Activated CD8-positive, alpha-beta T cell treated with anti-CD3 and anti-CD28 coated beads for 36 hours (primary cell): ENCODE results near the gene CPA4. TPM values are rescaled to one million over a fixed set of nuclear protein-coding genes. Genes with fewer than 3 reads are reported as not detected.

Experiments
- ATAC-seq: fragments of 200-7000 bp; cut with Tn5 transposase; one replicate; pipeline ENCODE4 v1.10.0; 2021; ENCODE audit warnings: mild to moderate bottlenecking, moderate library complexity
- CTCF ChIA-PET: fragments of 350-600 bp; sonication (Branson Sonifier 250); formaldehyde crosslinking; loops from one replicate; lab custom pipeline; 2021; ENCODE audit warnings: antibody characterized with exemption; lab: Charles Lee
- POLR2A ChIA-PET: fragments of 350-600 bp; sonication (Branson Sonifier 250); formaldehyde crosslinking; loops from one replicate; lab custom pipeline; 2021; ENCODE audit warnings: antibody characterized with exemption; lab: Charles Lee
- DNase-seq: peaks from one replicate; pipeline ENCODE4 v3.0.0-alpha.2; 2020
- H3K27ac Mint-ChIP-seq: one replicate; pipeline ENCODE4 v1.8.0; 2021; ENCODE audit warnings: mild to moderate bottlenecking, mixed read lengths
- H3K27me3 Mint-ChIP-seq: one replicate; pipeline ENCODE4 v1.8.0; 2021; ENCODE audit warnings: mixed read lengths
- H3K36me3 Mint-ChIP-seq: one replicate; pipeline ENCODE4 v1.8.0; 2021; ENCODE audit warnings: low read depth, mixed read lengths
- H3K4me1 Mint-ChIP-seq: one replicate; pipeline ENCODE4 v1.8.0; 2021; ENCODE audit warnings: low read depth, mixed read lengths
- H3K4me3 Mint-ChIP-seq: one replicate; pipeline ENCODE4 v1.8.0; 2021; ENCODE audit warnings: mild to moderate bottlenecking, moderate library complexity, mixed read lengths
- H3K9me3 Mint-ChIP-seq: one replicate; pipeline ENCODE4 v1.8.0; 2021; ENCODE audit warnings: mixed read lengths
- intact Hi-C: fragments of 100-400 bp; cut with micrococcal nuclease; formaldehyde crosslinking; loops from one replicate; pipeline ENCODE4 v1.10.0; 2022
- total RNA-seq, 2 experiments: library from RNA; stranded (reverse); gene quantifications; one replicate each; pipeline ENCODE4 v1.2.3, GENCODE V29; 2021
- TF ChIP-seq, protein P1 (sequence below): fragments of 200-600 bp; IDR thresholded peaks from one replicate; pipeline ENCODE4 v1.8.0; 2022; ENCODE audit warnings: antibody characterized with exemption, mild to moderate bottlenecking

Gene CPA4
- total RNA-seq, 2 experiments from 2014 or later, result not detected

GRCh38 chr7:130322615-130323014 lies 29.7 kb downstream of the CPA4 start:
- Mint-ChIP-seq H3K27me3 (no peaks in the 10 kb centered on the region), H3K4me1 (no peaks in the 10 kb centered on the region), H3K36me3 (no peaks in the 10 kb centered on the region), H3K27ac (no peak overlapping the region), H3K9me3 (no peaks in the 10 kb centered on the region), H3K4me3 (no peak overlapping the region)
- intact Hi-C loops, result no loop called here
- ATAC-seq (no peak), DNase-seq (no peak)
- ChIA-PET CTCF (no interaction called here), POLR2A (no interaction called here)
- TF ChIP-seq, protein P1, sequence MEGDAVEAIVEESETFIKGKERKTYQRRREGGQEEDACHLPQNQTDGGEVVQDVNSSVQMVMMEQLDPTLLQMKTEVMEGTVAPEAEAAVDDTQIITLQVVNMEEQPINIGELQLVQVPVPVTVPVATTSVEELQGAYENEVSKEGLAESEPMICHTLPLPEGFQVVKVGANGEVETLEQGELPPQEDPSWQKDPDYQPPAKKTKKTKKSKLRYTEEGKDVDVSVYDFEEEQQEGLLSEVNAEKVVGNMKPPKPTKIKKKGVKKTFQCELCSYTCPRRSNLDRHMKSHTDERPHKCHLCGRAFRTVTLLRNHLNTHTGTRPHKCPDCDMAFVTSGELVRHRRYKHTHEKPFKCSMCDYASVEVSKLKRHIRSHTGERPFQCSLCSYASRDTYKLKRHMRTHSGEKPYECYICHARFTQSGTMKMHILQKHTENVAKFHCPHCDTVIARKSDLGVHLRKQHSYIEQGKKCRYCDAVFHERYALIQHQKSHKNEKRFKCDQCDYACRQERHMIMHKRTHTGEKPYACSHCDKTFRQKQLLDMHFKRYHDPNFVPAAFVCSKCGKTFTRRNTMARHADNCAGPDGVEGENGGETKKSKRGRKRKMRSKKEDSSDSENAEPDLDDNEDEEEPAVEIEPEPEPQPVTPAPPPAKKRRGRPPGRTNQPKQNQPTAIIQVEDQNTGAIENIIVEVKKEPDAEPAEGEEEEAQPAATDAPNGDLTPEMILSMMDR, result no peak

- Mint-ChIP-seq H3K4me3 (no peak overlapping the region), H3K9me3 (no peaks in the 10 kb centered on the region), H3K27me3 (no peaks in the 10 kb centered on the region), H3K27ac (no peak overlapping the region), H3K4me1 (no peaks in the 10 kb centered on the region), H3K36me3 (no peaks in the 10 kb centered on the region)
- ATAC-seq (no peak), DNase-seq (no peak)
- intact Hi-C loops, result no loop called here
- TF ChIP-seq, protein P1, result no peak
- ChIA-PET CTCF (interaction anchor here (1.3 kb wide), 1 partner anchor 14 kb away, joined by 3 read pairs; no protein-coding TSS in a partner anchor), POLR2A (no interaction called here)
Measured at GRCh38 chr7:130324306-130324943, 31.5 kb downstream of the CPA4 start.

GRCh38 chr7:130329681-130330080 lies 36.7 kb downstream of the CPA4 start:
- Mint-ChIP-seq H3K9me3 (no peaks in the 10 kb centered on the region), H3K27me3 (no peaks in the 10 kb centered on the region), H3K27ac (no peak overlapping the region), H3K4me3 (no peak overlapping the region), H3K4me1 (no peaks in the 10 kb centered on the region), H3K36me3 (no peaks in the 10 kb centered on the region)
- DNase-seq (no peak), ATAC-seq (no peak)
- TF ChIP-seq, protein P1, result no peak
- intact Hi-C loops, result no loop called here
- POLR2A ChIA-PET, result no interaction called here
- CTCF ChIA-PET, result no interaction called here

DNA sequence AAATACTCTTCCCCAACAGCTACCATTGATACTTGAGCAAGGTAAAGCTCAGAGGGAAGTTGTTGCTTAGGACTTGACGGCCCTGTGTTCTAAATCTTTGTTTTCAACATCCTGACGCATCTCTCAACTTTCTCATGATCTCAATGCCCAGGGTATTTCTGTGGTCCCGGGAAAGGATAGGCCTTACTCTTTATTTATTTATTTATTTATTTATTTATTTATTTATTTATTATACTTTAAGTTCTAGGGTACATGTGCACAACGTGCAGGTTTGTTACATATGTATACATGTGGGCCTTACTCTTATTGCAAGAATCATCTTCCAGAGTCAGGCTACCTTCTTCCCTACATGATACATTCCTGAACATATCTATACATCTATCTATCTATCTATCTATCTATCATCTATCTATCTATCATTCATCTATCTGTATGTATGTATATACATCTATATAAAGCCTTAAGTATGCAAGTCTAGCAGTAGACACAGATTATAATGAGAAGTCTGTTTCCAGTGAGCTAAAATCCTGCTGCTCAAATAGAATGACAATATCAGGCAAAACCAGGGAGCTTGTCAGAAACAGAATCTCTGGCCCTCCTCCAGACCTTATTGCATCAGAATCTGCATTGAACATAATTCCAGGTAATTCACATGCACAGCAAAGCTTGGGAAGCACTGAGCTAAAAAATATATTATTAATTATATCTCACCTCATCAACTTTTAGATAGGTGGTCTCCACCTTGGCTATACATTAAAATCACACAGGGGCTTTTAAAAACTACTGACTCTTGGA lies 39.5 kb downstream of the CPA4 start:
- no peak for ATAC-seq
- TF ChIP-seq, protein P1, result no peak
- intact Hi-C loops, result no loop called here
- CTCF ChIA-PET, result no interaction called here
- POLR2A ChIA-PET, result interaction anchor here (0.6 kb wide), 1 partner anchor 382 kb away, joined by 3 read pairs; no protein-coding TSS in a partner anchor
- Mint-ChIP-seq H3K4me3 (no peak overlapping the region), H3K27me3 (no peaks in the 10 kb centered on the region), H3K36me3 (no peaks in the 10 kb centered on the region), H3K27ac (no peak overlapping the region), H3K4me1 (no peaks in the 10 kb centered on the region), H3K9me3 (no peaks in the 10 kb centered on the region)
- DNase-seq, result no peak

- no peaks in the 10 kb centered on the region for H3K9me3 Mint-ChIP-seq
- no peak overlapping the region for H3K27ac Mint-ChIP-seq
- H3K4me1 Mint-ChIP-seq, result no peaks in the 10 kb centered on the region
- ATAC-seq (no peak), DNase-seq (no peak)
- intact Hi-C loops, result no loop called here
- no peak overlapping the region for H3K4me3 Mint-ChIP-seq
- no peaks in the 10 kb centered on the region for H3K36me3 Mint-ChIP-seq
- ChIA-PET POLR2A (interaction anchor here (0.6 kb wide), 1 partner anchor 53 kb away, joined by 3 read pairs; no protein-coding TSS in a partner anchor), CTCF (no interaction called here)
- H3K27me3 Mint-ChIP-seq, result no peaks in the 10 kb centered on the region
- TF ChIP-seq, protein P1, result no peak
Measured at GRCh38 chr7:130333832-130334231, 40.9 kb downstream of the CPA4 start.
